ENCODE data around the gene ASB3.
"Not testable (repeated sequence)": the region's sequence is repeated elsewhere in the genome, so short reads cannot be mapped to it uniquely, and the experiment has no call there.

The ASB3 gene

GRCh38 chr2:53737091-53737490, 49.7 kb downstream of the ASB3 start:
- no peak for DNase-seq

- DNase-seq = no peak
These were observed 57.5 kb downstream of the ASB3 start for GRCh38 chr2:53729143-53729762.

- DNase-seq = no peak
These were observed 58.8 kb downstream of the ASB3 start for GRCh38 chr2:53727921-53728320.

GRCh38 chr2:53725662-53726061, 61.1 kb downstream of the ASB3 start:
- no peak for DNase-seq

DNA sequence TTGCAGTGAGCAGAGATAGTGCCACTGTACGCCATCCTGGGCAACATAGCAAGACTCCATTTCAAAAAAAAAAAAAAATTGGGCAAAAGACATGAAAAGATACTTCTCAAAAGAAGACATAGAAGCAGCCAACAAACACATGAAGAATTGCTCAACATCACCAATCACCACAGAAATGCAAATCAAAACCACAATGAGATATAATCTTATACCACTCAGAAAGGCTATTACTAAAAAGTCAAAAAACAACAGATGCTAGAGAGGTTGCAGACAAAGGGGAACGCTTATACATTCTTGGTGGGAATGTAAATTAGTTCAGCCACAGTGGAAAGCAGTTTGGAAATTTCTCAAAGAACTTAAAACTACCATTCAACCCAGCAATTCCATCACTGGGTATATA, 62.2 kb downstream of the ASB3 start:
- no peak for DNase-seq

- not testable (repeated sequence) for DNase-seq
These were observed 65.8 kb downstream of the ASB3 start for GRCh38 chr2:53720944-53721343.

- DNase-seq = peak in 2 of 4 experiments; percentile 13
These were observed 71.2 kb downstream of the ASB3 start for GRCh38 chr2:53715568-53715967.

DNA sequence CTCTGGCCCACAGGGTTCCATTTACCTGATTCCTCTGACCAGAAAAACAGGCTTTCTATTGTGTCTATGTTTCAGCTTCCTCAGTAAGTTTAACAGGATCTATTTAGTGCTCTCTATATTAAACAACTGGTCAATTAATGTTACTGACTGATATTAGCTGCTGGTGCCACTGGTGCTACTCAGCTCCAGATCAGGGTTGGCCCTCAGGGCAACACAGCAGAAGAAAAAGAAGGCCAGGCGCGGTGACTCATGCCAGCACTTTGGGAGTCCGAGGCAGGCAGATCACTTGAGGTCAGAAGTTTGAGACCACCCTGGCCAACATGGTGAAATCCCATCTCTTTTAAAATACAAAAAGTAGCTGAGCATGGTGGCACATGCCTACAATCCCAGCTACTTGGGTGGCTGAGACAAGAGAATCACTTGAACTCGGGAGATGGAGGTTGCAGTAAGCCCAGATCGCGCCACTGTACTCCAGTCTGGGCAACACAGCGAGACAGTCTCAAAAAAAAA, 75.4 kb downstream of the ASB3 start:
- no peak for DNase-seq

- DNase-seq = no peak
These were observed 77.8 kb downstream of the ASB3 start for GRCh38 chr2:53708988-53709387.

DNA sequence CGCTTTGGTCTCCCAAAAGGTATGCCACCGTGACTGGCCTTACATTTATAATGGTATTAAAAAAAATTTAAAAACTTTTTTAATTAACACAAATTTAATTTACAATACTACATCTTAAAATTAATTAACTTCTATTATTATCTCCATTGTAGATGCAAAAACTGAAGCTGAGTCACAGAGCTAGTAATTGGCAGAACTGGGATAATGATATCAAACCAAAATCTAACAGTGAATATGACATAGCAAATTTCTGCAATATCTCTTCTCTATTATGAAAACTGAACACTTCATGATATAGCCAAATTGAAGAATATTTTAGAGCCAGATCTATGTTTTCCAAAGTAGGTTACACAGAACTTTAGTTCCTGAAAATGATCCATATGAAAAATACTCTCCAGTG, 85.5 kb downstream of the ASB3 start:
- no peak for DNase-seq

DNA sequence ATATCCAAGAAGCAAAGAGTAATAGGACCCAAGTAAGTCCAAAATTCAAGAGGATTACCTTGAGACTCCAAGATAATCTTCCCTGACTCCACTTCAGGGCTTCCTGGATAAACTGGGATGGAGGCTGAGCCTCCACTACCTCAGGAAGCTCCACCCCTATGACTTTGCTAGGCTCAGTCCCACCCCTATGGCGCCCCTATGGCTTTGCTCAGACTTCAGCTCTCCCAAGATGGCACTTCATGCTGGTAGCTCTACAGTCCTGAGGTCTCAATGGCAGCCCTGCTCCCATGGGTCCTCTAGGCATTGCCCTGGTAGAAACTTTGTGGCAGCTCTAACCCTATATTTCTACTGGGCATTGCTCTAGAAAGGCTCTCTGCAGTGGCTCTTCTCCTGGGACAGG, 89.1 kb downstream of the ASB3 start:
- no peak for DNase-seq

DNA sequence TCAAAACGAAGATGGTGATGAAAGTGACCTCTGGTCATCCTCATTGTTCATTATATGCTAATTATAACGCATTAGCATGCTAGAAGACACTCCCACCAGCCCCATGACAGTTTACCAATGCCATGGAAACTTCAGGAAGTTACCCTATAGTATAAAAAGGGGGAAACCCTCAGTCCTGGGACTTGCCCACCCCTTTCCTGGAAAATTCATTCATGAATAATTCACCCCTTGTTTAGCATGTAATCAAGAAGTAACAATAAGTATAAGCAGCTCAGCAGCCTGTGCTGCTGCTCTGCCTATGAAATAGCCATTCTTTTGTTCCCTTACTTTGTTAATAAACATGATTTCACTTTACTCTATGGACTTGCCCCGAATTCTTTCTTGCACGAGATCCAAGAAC, 89.7 kb downstream of the ASB3 start:
- no peak for DNase-seq

GRCh38 chr2:53695575-53695974, 91.2 kb downstream of the ASB3 start:
- DNase-seq = no peak

GRCh38 chr2:53694096-53694771, 92.5 kb downstream of the ASB3 start:
- DNase-seq = no peak

DNA sequence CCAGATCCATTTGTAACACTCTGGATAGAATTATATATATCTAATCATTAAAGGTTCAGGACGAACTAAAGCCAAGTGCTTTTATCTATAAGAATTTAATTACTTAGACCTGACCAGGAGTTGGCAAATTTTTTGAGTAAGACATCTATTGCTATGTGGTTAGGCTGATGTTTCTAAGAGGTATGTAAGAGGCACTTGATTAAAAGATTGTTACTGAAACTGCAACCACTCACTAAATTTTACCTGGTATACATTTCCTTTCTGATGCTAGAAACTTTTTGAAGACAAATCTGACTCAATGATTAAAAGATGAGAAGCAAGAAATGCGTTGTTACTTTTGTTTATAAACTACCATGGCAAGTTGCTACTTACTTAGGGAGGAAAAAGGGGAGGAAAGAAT, 95.9 kb downstream of the ASB3 start:
- DNase-seq = no peak

GRCh38 chr2:53672881-53673522, 113.8 kb downstream of the ASB3 start:
- no peak for DNase-seq

- no peak for DNase-seq
These were observed 116.4 kb downstream of the ASB3 start for GRCh38 chr2:53670331-53670730.

GRCh38 chr2:53668624-53669026, 118.1 kb downstream of the ASB3 start:
- DNase-seq = no peak

- DNase-seq = not testable (repeated sequence)
These were observed 119.6 kb downstream of the ASB3 start for GRCh38 chr2:53667130-53667529.

DNA sequence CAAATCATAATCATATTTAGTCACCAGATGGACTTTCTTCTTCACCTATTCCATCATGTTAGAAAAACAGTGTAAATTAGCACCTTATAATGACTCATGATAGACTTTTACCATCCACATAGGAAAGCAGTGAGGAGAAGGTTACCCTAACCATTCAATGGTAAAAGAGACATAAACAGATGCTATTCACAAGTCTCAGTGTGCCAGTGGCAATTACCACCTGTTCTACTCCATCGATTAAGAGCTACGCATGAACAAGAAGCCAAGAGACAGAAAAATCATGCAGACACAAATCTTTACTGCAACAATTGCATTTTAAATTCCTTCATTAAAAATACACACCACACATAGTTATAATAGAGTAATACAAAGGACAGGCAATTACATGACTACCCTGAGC, 125.9 kb downstream of the ASB3 start:
- DNase-seq = no peak

GRCh38 chr2:53658474-53658873, 128.3 kb downstream of the ASB3 start:
- not testable (repeated sequence) for DNase-seq

- DNase-seq = no peak
These were observed 131.5 kb downstream of the ASB3 start for GRCh38 chr2:53655256-53655655.

DNA sequence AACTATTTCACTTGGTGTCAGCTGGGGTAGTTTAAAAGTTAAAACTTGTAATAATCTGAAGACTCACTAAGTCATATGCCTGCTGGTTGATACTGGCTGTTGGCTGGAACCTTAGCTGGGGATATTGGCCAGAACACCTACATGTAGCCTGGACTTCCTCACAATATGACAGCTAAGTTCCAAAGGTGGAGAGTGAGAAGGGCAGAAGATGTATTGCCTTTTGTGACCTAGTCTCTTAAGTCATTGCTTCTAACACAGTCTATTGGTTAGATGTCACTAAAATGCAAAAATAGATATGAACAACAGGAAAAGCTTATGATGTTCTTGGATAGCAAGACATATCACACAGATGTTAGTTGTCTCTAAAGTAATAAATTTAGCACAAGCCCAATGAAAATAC, 132.4 kb downstream of the ASB3 start:
- no peak for DNase-seq

DNA sequence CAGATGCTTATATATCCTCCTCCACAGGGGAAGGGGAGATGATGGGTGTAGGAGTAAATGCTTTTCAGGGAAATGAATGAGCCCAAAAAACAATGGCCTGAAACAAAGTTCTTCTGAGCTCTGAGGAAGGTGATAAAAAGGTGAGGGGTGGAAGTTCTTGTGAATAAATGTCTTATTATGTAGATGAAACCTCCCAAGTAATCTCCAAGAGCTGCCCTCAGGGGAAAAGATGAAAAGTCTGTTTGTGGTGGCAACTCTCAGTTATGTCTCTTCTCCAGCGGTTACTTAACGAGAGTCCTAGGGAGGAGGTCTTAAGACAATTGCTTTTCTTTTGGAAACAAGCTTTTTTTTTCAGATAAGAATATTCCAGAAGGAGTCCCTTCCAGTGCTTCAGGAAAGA, 134.6 kb downstream of the ASB3 start:
- no peak for DNase-seq
